Ovary (tissue), 3 donors: ENCODE data around the gene KIAA1755.

Experiments used
- EP300 ChIP-seq: sonication (generic); formaldehyde crosslinking; IDR thresholded peaks from one replicate; pipeline ENCODE4 v1.6.1; 2017; ENCODE audit warnings: antibody characterized with exemption
- TF ChIP-seq, protein P1 (sequence below), 3 donors: fragments of 450-650 bp in 2 of 3; fragments of 200-600 bp in 1 of 3; IDR thresholded peaks; one replicate each; pipeline versions ENCODE4 v1.5.1 to v1.8.0; 2016 to 2022; ENCODE audit warnings: antibody characterized with exemption in 3 of 3, mild to moderate bottlenecking in 1 of 3
- donor health status: DM: no; HTN: no; CAD: no.

DNA sequence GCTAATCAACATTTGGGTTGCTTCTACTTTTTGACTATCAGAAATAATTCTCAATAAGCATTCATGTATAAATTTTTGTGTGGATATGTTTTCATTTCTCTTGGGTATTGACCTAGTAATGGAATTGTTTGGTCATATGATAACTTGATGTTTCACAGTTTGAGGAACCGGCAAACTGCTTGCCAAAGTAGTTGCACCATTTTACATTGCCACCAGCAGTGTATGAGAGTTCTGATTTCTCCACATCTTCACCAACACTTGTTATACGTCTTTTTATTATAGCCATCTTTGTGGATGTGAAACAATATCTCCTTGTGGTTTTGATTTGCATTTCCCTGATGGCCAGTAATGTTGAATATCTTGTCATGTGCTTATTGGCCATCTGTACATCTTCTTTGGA lies 52.9 kb downstream of the KIAA1755 start:
- TF ChIP-seq, protein P1, sequence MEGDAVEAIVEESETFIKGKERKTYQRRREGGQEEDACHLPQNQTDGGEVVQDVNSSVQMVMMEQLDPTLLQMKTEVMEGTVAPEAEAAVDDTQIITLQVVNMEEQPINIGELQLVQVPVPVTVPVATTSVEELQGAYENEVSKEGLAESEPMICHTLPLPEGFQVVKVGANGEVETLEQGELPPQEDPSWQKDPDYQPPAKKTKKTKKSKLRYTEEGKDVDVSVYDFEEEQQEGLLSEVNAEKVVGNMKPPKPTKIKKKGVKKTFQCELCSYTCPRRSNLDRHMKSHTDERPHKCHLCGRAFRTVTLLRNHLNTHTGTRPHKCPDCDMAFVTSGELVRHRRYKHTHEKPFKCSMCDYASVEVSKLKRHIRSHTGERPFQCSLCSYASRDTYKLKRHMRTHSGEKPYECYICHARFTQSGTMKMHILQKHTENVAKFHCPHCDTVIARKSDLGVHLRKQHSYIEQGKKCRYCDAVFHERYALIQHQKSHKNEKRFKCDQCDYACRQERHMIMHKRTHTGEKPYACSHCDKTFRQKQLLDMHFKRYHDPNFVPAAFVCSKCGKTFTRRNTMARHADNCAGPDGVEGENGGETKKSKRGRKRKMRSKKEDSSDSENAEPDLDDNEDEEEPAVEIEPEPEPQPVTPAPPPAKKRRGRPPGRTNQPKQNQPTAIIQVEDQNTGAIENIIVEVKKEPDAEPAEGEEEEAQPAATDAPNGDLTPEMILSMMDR (IDR thresholded peaks at IDR 0.05) = no peak
- TF ChIP-seq EP300 = no peak
